NOMO-1 treated with DMSO at 0.1 percent for 48 hours (cell line): ENCODE data around the gene GALNT18.
"Not testable (repeated sequence)": the region's sequence is repeated elsewhere in the genome, so short reads cannot be mapped to it uniquely, and the experiment has no call there.

Experiments used
- DNase-seq: peaks from one replicate; lab custom pipeline; 2025; ENCODE audit not compliant: unreplicated experiment; lab: John Stamatoyannopoulos, UW

Gene GALNT18

GRCh38 chr11:11468954-11469353 is 152.9 kb downstream of the GALNT18 start:
- no peak for DNase-seq

GRCh38 chr11:11467312-11467711 is 154.5 kb downstream of the GALNT18 start:
- no peak for DNase-seq

- no peak for DNase-seq
These were observed 157.2 kb downstream of the GALNT18 start for GRCh38 chr11:11464555-11464954.

- DNase-seq, result no peak
These were observed 158.4 kb downstream of the GALNT18 start for GRCh38 chr11:11463405-11463804.

- no peak for DNase-seq
These were observed 160.3 kb downstream of the GALNT18 start for GRCh38 chr11:11461473-11461872.

- DNase-seq, result no peak
These were observed 162.2 kb downstream of the GALNT18 start for GRCh38 chr11:11459578-11459977.

GRCh38 chr11:11458485-11458884 is 163.3 kb downstream of the GALNT18 start:
- no peak for DNase-seq

- DNase-seq, result no peak
These were observed 163.8 kb downstream of the GALNT18 start for GRCh38 chr11:11458001-11458400.

GRCh38 chr11:11456866-11457265 is 164.9 kb downstream of the GALNT18 start:
- DNase-seq, result no peak

GRCh38 chr11:11454671-11455223 is 167.1 kb downstream of the GALNT18 start:
- DNase-seq, result no peak

GRCh38 chr11:11451501-11452005 is 170.3 kb downstream of the GALNT18 start:
- no peak for DNase-seq

GRCh38 chr11:11450744-11451362 is 171.0 kb downstream of the GALNT18 start:
- DNase-seq, result no peak

- DNase-seq, result no peak
These were observed 172.5 kb downstream of the GALNT18 start for GRCh38 chr11:11449327-11449726.

GRCh38 chr11:11448626-11449025 is 173.2 kb downstream of the GALNT18 start:
- no peak for DNase-seq

- not testable (repeated sequence) for DNase-seq
These were observed 174.2 kb downstream of the GALNT18 start for GRCh38 chr11:11447601-11448000.

- peak; percentile 2 for DNase-seq
These were observed 174.8 kb downstream of the GALNT18 start for GRCh38 chr11:11446967-11447366.

- no peak for DNase-seq
These were observed 175.2 kb downstream of the GALNT18 start for GRCh38 chr11:11446564-11446963.

GRCh38 chr11:11445441-11446185 is 176.2 kb downstream of the GALNT18 start:
- DNase-seq, result no peak

- no peak for DNase-seq
These were observed 177.0 kb downstream of the GALNT18 start for GRCh38 chr11:11444804-11445131.

- DNase-seq, result no peak
These were observed 177.6 kb downstream of the GALNT18 start for GRCh38 chr11:11444027-11444803.

GRCh38 chr11:11442791-11443190 is 179.0 kb downstream of the GALNT18 start:
- DNase-seq, result no peak

- DNase-seq, result no peak
These were observed 180.3 kb downstream of the GALNT18 start for GRCh38 chr11:11441516-11441915.
